Muscle layer of duodenum (tissue), 2 donors: Measurements from ENCODE around the gene VSTM2L.

Experiments
- H3K27ac ChIP-seq: one replicate; pipeline ENCODE4 v1.7.0; 2013; ENCODE audit warnings: mild to moderate bottlenecking, low read length
- H3K27me3 ChIP-seq: one replicate; pipeline ENCODE4 v1.7.0; 2013; ENCODE audit warnings: low read depth, mild to moderate bottlenecking, control low read depth, low read length
- H3K36me3 ChIP-seq, 2 donors: one replicate each; pipeline ENCODE4 v1.7.0; 2013; ENCODE audit warnings: low read length in 2 of 2, control low read depth in 1 of 2, mild to moderate bottlenecking in 1 of 2; ENCODE audit not compliant: insufficient read depth in 2 of 2, control insufficient read depth in 1 of 2
- H3K4me1 ChIP-seq, 2 donors: one replicate each; pipeline ENCODE4 v1.7.0; 2013; ENCODE audit warnings: low read length in 2 of 2, mild to moderate bottlenecking in 2 of 2, control low read depth in 1 of 2, moderate library complexity in 1 of 2; ENCODE audit not compliant: insufficient read depth in 2 of 2, control insufficient read depth in 1 of 2
- H3K4me3 ChIP-seq, 2 donors: one replicate each; pipeline ENCODE4 v1.7.0; 2013; ENCODE audit warnings: low read length in 2 of 2, low read depth in 1 of 2, mild to moderate bottlenecking in 1 of 2
- H3K9me3 ChIP-seq, 2 donors: one replicate each; pipeline ENCODE4 v1.7.0; 2013; ENCODE audit warnings: low read length in 2 of 2, control low read depth in 1 of 2, mild to moderate bottlenecking in 1 of 2; ENCODE audit not compliant: control insufficient read depth in 1 of 2
- donor health status: healthy.

VSTM2L gene

DNA sequence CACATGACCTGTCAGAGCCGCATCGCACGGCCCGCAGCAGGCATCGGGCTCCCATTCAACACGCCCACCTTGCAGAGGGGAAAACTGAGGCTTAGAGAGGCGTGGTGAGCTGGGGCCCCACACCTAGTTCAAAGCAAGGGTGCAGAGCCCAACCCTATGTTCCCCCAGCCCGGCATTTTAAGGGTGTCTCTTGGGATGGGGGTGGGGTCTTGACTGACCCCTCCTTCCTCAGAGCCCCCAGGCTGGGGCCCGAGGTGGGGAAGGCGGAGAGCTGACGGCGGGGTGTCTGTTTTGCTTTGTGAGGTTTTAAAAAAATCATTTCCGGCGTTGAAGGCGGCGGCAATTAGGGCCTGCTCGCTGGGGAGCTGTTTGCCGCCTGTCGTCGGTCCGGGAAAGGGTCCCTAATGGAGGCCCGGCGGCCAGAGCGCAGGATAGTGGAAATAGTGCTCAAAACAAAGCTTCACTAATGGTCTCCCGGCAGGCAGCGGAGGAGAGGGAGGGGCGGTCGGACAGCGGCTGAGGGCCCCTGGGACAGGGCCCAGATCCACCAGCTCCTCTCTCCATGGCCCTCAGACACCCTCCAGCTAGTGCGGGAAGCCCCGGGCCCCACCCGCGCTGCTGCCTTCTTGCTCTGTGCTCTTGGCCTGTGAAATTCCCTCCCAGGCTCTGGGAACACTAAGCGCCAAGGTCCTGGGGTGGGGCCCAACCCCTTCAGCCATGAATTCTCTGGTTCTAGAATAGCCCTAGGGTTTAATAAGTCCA, 11.9 kb downstream of the VSTM2L start:
- Histone ChIP-seq H3K4me3 (peak overlapping the region; percentile 16 to 29), H3K4me1 (peaks cover 0 to 25% of the 10 kb centered on the region in 2 donors), H3K36me3 (no peaks in the 10 kb centered on the region), H3K9me3 (no peaks in the 10 kb centered on the region), H3K27ac (no peak overlapping the region), H3K27me3 (peaks cover 20% of the 10 kb centered on the region)

DNA sequence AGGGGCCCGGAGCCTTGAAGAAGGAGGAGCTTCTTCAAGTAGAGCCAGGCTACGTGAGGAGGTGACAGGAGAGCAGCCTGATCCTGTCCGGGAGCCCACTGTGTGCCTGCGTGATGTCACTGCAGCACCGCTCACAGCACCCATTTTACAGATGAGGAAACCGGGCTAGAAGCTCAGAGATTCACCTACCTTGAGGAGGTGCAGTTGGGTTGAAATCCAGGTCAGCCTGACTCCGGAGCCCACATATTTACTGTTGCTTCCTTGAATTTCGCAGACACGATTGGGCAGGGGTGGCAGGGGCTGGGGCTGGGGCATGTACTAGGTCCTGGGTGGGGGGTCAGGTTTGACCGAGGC, 12.5 kb downstream of the VSTM2L start:
- Histone ChIP-seq H3K4me3 (peak overlapping the region; percentile 16 to 29), H3K36me3 (no peaks in the 10 kb centered on the region), H3K4me1 (peaks cover 0 to 25% of the 10 kb centered on the region in 2 donors), H3K27me3 (peaks cover 20% of the 10 kb centered on the region), H3K27ac (no peak overlapping the region), H3K9me3 (no peaks in the 10 kb centered on the region)

DNA sequence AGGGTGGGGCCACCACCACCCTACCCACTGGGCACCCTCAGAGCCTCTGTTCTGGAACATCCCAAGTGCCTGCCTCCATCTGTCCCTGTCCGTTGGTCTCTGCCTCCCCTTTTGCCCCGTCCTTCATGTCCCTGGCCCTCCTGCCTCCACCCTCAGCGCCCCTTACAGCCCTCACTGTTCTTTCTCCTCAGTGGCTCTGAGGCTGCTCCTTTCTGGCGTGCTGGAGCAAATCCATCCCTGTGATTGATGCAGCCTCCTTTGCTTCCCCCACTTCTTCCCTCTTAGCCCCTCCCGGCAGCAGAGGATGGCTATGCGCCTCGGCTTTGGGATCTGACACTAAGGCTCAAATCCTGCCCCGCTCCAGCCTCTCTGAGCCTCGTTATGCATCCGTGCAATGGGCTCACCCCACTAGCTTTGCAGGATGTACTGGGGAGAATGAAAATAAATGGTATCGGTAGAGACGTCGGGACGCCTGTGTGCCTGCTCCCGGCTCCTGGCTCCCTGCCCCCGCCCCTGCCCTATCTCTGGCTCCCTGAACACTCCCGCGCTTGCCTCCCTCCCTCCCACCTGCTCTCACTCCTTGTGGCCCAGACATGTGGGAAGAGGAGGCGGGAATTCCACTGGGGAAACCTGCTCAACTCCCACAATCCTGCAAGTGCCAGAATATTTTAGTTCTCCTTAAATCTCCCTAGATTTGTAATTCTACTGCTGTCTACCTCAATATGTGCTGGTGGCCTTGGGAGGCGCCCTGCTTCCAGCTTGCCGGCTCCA, 13.1 kb downstream of the VSTM2L start:
- Histone ChIP-seq H3K36me3 (no peaks in the 10 kb centered on the region), H3K9me3 (no peaks in the 10 kb centered on the region), H3K4me3 (no peak overlapping the region), H3K27me3 (peaks cover 20% of the 10 kb centered on the region), H3K27ac (no peak overlapping the region), H3K4me1 (peaks cover 0 to 25% of the 10 kb centered on the region in 2 donors)

DNA sequence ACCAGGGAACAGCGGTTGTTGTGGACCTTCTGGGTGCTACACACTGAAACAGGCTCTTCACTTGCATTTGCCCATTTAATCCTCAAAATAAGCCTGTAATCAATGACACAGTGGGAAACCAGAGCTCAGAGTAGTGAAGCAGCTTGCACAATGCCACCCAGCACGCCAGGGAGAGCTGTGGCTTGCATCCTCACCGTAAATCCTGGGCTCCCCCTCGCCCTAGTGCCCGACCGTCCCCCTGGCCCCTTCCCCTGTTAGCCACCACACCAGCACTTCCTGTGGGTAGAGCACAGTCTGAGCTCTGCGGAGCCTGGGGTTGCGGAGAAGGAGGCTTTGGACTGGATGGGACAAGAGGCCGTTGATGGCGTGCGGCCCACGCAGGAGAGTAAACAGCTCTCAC, 14.5 kb downstream of the VSTM2L start:
- Histone ChIP-seq H3K27me3 (peaks cover 9% of the 10 kb centered on the region), H3K4me1 (peaks cover 0 to 20% of the 10 kb centered on the region in 2 donors), H3K4me3 (no peak overlapping the region), H3K36me3 (no peaks in the 10 kb centered on the region), H3K9me3 (no peaks in the 10 kb centered on the region), H3K27ac (no peak overlapping the region)

DNA sequence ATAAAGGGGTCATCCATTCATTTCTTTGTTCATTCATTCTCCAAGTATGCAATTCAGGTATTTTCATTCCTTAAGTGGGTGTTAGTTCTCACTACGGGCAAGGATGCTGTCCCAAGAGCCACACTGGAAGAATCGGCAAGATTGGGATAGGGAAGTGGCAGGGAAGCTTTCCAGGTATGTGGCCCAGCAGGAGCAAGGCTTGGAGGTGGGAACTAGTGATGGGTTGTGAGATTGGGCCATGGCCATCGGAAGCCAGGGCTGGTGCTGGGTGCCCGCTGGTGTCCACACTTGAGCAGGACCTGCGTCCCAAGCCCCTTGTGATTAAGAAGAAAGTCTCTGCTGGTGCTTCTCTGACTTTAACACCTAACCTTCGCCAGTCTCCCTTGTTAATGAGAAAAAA, 15.1 kb downstream of the VSTM2L start:
- peaks cover 0 to 17% of the 10 kb centered on the region in 2 donors for H3K4me1 ChIP-seq
- no peaks in the 10 kb centered on the region for H3K9me3 ChIP-seq
- H3K27ac ChIP-seq, result no peak overlapping the region
- no peaks in the 10 kb centered on the region for H3K36me3 ChIP-seq
- no peak overlapping the region for H3K4me3 ChIP-seq
- peaks cover 7% of the 10 kb centered on the region for H3K27me3 ChIP-seq

DNA sequence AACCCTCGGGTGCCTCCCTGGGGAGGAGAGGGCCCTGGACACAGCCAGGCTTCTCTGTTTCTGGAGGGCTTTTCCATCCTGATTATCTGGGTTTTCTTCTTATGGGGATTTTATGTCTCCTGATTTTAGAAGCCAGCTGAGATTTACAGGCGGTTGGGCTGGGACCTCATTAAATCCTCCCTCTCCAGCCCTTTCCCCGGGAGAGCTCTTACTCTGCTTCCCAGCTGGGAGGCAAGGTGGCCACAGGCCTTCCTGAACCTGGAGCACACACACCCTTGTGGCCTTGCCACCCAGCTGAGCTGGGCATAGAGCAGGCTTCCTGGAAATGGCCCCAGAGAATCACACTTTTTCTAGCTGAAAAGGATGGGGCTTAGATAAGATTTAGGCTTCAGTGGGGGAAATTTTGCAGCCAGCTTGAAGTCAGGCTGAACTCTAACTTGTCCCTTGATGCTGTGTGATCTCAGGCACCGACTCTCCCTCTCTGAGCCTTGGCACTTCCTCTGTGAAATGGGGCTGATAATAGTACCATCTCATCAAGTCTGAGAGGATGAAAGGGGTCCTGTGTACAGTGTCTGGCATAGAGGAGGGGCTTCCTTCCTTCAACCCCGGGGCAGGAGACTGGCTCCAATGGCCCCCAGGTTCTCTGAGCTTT, 16.6 kb downstream of the VSTM2L start:
- Histone ChIP-seq H3K9me3 (no peaks in the 10 kb centered on the region), H3K27ac (no peak overlapping the region), H3K4me1 (peaks cover 0 to 15% of the 10 kb centered on the region in 2 donors), H3K36me3 (no peaks in the 10 kb centered on the region), H3K27me3 (no peaks in the 10 kb centered on the region), H3K4me3 (no peak overlapping the region)

DNA sequence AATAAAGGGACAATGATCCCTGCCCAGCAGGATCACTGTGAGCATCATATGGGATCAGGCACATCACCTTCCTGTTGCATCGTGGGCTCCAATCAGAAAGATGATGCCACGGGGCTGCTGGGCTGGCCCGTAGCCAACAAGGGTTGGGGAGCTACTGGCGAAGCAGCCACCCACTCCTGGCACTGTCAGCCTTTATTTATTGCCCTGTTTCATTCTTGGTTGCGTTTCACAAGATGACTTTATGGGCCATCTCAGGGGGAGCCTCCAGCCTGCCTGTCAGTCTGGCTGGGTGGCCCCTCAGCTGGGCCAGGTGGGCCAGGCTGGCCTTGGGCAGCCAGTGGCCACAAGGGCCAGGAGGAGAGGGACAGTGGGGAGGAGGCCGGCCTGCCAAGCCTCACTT, 17.3 kb downstream of the VSTM2L start:
- Histone ChIP-seq H3K27ac (no peak overlapping the region), H3K4me1 (peaks cover 0 to 9% of the 10 kb centered on the region in 2 donors), H3K4me3 (no peak overlapping the region), H3K9me3 (no peaks in the 10 kb centered on the region), H3K36me3 (no peaks in the 10 kb centered on the region), H3K27me3 (no peaks in the 10 kb centered on the region)

DNA sequence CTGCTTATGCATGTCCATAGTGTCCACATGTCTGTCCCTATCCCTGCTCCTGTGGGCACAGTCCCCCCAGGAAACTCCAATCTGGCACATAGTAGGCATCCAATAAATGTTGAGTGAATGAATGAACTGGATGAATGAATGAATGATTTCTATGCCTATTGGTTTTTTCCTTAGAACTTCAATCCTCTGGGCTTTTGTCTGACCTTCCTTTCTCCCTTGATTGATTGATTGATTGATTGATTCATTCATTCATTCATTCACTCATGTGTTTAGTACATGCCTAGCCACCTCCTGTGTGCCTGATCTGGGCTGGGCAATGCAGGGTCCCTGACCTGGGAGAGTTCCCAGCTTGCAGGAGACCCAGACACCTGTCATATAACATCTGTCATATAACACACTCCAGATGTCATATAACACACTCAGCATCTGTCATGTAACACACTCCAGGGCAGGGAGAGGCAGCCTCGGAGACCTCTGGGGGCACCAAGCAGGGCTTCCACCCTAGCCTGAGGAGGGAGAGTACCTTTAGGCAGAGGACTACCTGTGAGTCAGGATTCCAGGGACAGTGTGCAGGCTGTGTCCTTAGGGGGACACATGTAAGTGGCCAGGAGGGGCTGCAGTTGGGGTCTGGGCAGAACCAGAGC, 17.9 kb downstream of the VSTM2L start:
- no peaks in the 10 kb centered on the region for H3K9me3 ChIP-seq
- H3K4me1 ChIP-seq, result peaks cover 0 to 4% of the 10 kb centered on the region in 2 donors
- no peak overlapping the region for H3K27ac ChIP-seq
- no peaks in the 10 kb centered on the region for H3K27me3 ChIP-seq
- H3K36me3 ChIP-seq, result no peaks in the 10 kb centered on the region
- H3K4me3 ChIP-seq, result no peak overlapping the region

DNA sequence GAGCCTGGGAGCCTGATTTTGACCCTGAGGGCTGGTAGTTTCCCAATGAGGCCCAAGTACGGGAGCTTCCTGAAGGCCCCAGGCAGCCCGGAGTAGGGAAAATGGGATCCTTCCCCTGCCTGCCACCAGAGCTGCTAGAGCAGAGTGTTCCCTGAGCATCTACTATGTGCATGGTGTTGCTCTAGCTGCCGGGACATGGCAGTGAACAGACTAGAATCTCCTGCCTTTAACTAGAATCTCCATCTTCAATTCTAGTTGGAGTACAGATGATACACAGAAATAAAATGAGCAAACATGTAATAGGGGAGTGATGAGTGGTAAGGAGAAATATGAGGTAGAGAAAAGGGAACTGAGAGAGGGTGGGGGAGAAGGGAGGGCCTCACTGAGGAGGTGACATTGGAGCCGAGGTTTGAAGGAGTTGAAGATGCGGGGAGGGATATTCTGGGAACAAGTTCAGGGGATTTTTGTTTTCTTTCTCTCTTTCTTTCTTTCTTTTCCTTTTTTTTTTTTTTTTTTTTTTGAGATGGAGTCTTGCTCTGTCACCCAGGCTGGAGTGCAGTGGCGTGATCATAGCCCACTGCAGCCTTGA, 18.5 kb downstream of the VSTM2L start:
- Histone ChIP-seq H3K4me3 (no peak overlapping the region), H3K27me3 (no peaks in the 10 kb centered on the region), H3K9me3 (no peaks in the 10 kb centered on the region), H3K27ac (no peak overlapping the region), H3K4me1 (no peaks in the 10 kb centered on the region), H3K36me3 (no peaks in the 10 kb centered on the region)

DNA sequence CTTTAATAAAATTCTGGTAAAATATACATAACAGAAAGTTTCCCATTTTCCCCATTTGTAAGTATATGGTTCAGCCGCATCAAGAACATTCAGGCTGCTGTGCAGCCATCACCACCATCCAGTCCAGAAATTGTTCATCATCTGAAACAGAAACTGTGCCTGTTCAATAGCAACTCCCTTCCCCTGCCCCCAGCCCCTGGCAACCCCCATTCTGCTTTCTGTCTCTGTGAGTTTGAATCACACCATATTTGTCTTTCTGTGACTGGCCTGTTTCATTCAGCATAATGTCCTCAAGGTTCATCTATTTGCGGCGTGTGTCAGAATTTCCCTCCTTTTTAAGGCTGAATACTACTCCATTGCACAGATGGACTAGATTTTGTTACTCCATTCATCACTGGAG, 19.1 kb downstream of the VSTM2L start:
- H3K4me3 ChIP-seq, result no peak overlapping the region
- H3K27ac ChIP-seq, result no peak overlapping the region
- no peaks in the 10 kb centered on the region for H3K36me3 ChIP-seq
- no peaks in the 10 kb centered on the region for H3K4me1 ChIP-seq
- no peaks in the 10 kb centered on the region for H3K27me3 ChIP-seq
- H3K9me3 ChIP-seq, result no peaks in the 10 kb centered on the region
